GM21737 (cell line): ENCODE measurements around the gene VAMP5.
"Not testable (repeated sequence)": the region's sequence is repeated elsewhere in the genome, so short reads cannot be mapped to it uniquely, and the experiment has no call there.

Experiments used
- ATAC-seq: cut with Tn5 transposase; IDR thresholded peaks from one replicate; pipeline ENCODE4 v1.9.1; 2021; ENCODE audit warnings: mild to moderate bottlenecking, moderate library complexity; ENCODE audit not compliant: unreplicated experiment

Gene VAMP5

GRCh38 chr2:85600235-85600575 is 16.0 kb downstream of the VAMP5 start:
- ATAC-seq: no peak

GRCh38 chr2:85600951-85601770 is 16.9 kb downstream of the VAMP5 start:
- ATAC-seq: no peak

- peak; percentile 34 for ATAC-seq
Observed at GRCh38 chr2:85601771-85602475, 17.7 kb downstream of the VAMP5 start.

- ATAC-seq: peak; percentile 91
Observed at GRCh38 chr2:85602476-85603234, 18.4 kb downstream of the VAMP5 start, which contains the start of gene TMEM150A. Gene TMEM150A, minus strand, starts transcription at chr2:85602698. Its CDS starts 750 bp downstream, at chr2:85601948.

GRCh38 chr2:85604133-85604444 is 19.9 kb downstream of the VAMP5 start:
- ATAC-seq: not testable (repeated sequence)

GRCh38 chr2:85604568-85605339 is 20.5 kb downstream of the VAMP5 start:
- ATAC-seq: no peak

GRCh38 chr2:85605406-85606115 is 21.3 kb downstream of the VAMP5 start:
- ATAC-seq: no peak

- no peak for ATAC-seq
Observed at GRCh38 chr2:85606116-85606455, 21.9 kb downstream of the VAMP5 start.

- ATAC-seq: no peak
Observed at GRCh38 chr2:85607268-85608215, 23.3 kb downstream of the VAMP5 start.

- peak; percentile 11 for ATAC-seq
Observed at GRCh38 chr2:85611217-85611704, 27.0 kb downstream of the VAMP5 start.

- peak; percentile 76 for ATAC-seq
Observed at GRCh38 chr2:85611705-85612587, 27.7 kb downstream of the VAMP5 start, which contains the start of gene C2orf68. Gene C2orf68, minus strand, starts transcription at chr2:85612066. Its CDS starts 82 bp downstream, at chr2:85611984.

GRCh38 chr2:85613717-85614515 is 29.7 kb downstream of the VAMP5 start:
- ATAC-seq: no peak

GRCh38 chr2:85614757-85615156 is 30.5 kb downstream of the VAMP5 start:
- ATAC-seq: not testable (repeated sequence)

GRCh38 chr2:85615413-85615728 is 31.1 kb downstream of the VAMP5 start:
- no peak for ATAC-seq

GRCh38 chr2:85617723-85618122 is 33.5 kb downstream of the VAMP5 start:
- ATAC-seq: not testable (repeated sequence)

- ATAC-seq: no peak
Observed at GRCh38 chr2:85619617-85620016, 35.4 kb downstream of the VAMP5 start.

GRCh38 chr2:85621338-85621737 is 37.1 kb downstream of the VAMP5 start:
- ATAC-seq: no peak
